ENCODE results near the gene THADA.
A peak's percentile ranks its signal among the peaks of the same experiment; 100 is the strongest.

Gene THADA

GRCh38 chr2:43228321-43228751 is 367.5 kb downstream of the THADA start:
- DNase-seq = no peak

GRCh38 chr2:43227830-43228281 is 368.0 kb downstream of the THADA start:
- DNase-seq = no peak

- peak; percentile 74 for DNase-seq
These were observed 368.6 kb downstream of the THADA start for GRCh38 chr2:43226955-43227829.

- DNase-seq = peak; percentile 94
These were observed 369.3 kb downstream of the THADA start, which contains the start of gene ZFP36L2 for GRCh38 chr2:43226558-43226954. Gene ZFP36L2, minus strand, starts transcription at chr2:43226606. Its CDS starts 291 bp downstream, at chr2:43226315.

- peak; percentile 81 for DNase-seq
These were observed 369.9 kb downstream of the THADA start for GRCh38 chr2:43225788-43226557.

GRCh38 chr2:43225093-43225787 is 370.6 kb downstream of the THADA start:
- peak; percentile 67 for DNase-seq

GRCh38 chr2:43224571-43225092 is 371.2 kb downstream of the THADA start:
- peak; percentile 64 for DNase-seq

- peak; percentile 72 for DNase-seq
These were observed 371.7 kb downstream of the THADA start for GRCh38 chr2:43224131-43224570.

GRCh38 chr2:43223521-43224001 is 372.3 kb downstream of the THADA start:
- no peak for DNase-seq

GRCh38 chr2:43222475-43223309 is 373.1 kb downstream of the THADA start:
- no peak for DNase-seq

- DNase-seq = peak; percentile 49
These were observed 373.9 kb downstream of the THADA start for GRCh38 chr2:43221763-43222474.

- DNase-seq = no peak
These were observed 374.6 kb downstream of the THADA start for GRCh38 chr2:43221124-43221762.

- DNase-seq = no peak
These were observed 375.1 kb downstream of the THADA start for GRCh38 chr2:43220760-43221123.

GRCh38 chr2:43220229-43220751 is 375.5 kb downstream of the THADA start:
- DNase-seq = no peak

GRCh38 chr2:43219383-43220228 is 376.2 kb downstream of the THADA start:
- peak; percentile 80 for DNase-seq

GRCh38 chr2:43218702-43219382 is 377.0 kb downstream of the THADA start:
- peak; percentile 55 for DNase-seq

GRCh38 chr2:43218155-43218701 is 377.6 kb downstream of the THADA start:
- DNase-seq = no peak

Measured in activated CD4-positive, CD25-positive, alpha-beta regulatory T cell treated with anti-CD3 and anti-CD28 coated beads, Interleukin-2, amount 50 U/mL, for 72 hours (primary cell).